ENCODE results near the gene ALG14. TPM values are rescaled to one million over a fixed set of nuclear protein-coding genes. Genes with fewer than 3 reads are reported as not detected.
"Not testable (repeated sequence)": the region's sequence is repeated elsewhere in the genome, so short reads cannot be mapped to it uniquely, and the experiment has no call there.

ALG14 gene
- total RNA-seq, 1 donor from 2014 or later: 1.9 TPM

- no peaks in the 10 kb centered on the region for H3K36me3 Mint-ChIP-seq (ENCODE audit: low read depth)
Observed at GRCh38 chr1:95098196-95098595, 25.4 kb upstream of the ALG14 start.

GRCh38 chr1:95097426-95097825 is 24.7 kb upstream of the ALG14 start:
- no peaks in the 10 kb centered on the region for H3K36me3 Mint-ChIP-seq (ENCODE audit: low read depth)
- H3K27ac Mint-ChIP-seq: no peak overlapping the region
- no peak overlapping the region for H3K4me3 Mint-ChIP-seq
- H3K27me3 Mint-ChIP-seq (ENCODE audit: insufficient read depth): peaks cover 3% of the 10 kb centered on the region
- no peak for DNase-seq (ENCODE audit: low spot score)
- H3K9me3 Mint-ChIP-seq: no peaks in the 10 kb centered on the region
- intact Hi-C loops (cut with micrococcal nuclease): no loop called here
- no peaks in the 10 kb centered on the region for H3K4me1 Mint-ChIP-seq (ENCODE audit: low read depth)

More at GRCh38 chr1:95098196-95098595, 25.4 kb upstream of the ALG14 start:
- intact Hi-C loops (cut with micrococcal nuclease): no loop called here
- DNase-seq (ENCODE audit: low spot score): no peak
- Mint-ChIP-seq H3K27me3 (ENCODE audit: insufficient read depth) (peaks cover 3% of the 10 kb centered on the region), H3K4me3 (no peak overlapping the region), H3K27ac (no peak overlapping the region), H3K9me3 (no peaks in the 10 kb centered on the region), H3K4me1 (ENCODE audit: low read depth) (no peaks in the 10 kb centered on the region)

GRCh38 chr1:95096218-95096841 is 23.6 kb upstream of the ALG14 start:
- Mint-ChIP-seq H3K9me3 (no peaks in the 10 kb centered on the region), H3K27me3 (ENCODE audit: insufficient read depth) (peaks cover 3% of the 10 kb centered on the region), H3K36me3 (ENCODE audit: low read depth) (no peaks in the 10 kb centered on the region), H3K4me3 (no peak overlapping the region), H3K4me1 (ENCODE audit: low read depth) (no peaks in the 10 kb centered on the region), H3K27ac (no peak overlapping the region)
- no peak for DNase-seq (ENCODE audit: low spot score)
- intact Hi-C loops (cut with micrococcal nuclease): no loop called here

GRCh38 chr1:95095833-95096217 is 23.1 kb upstream of the ALG14 start:
- no peaks in the 10 kb centered on the region for H3K4me1 Mint-ChIP-seq (ENCODE audit: low read depth)
- no peak overlapping the region for H3K4me3 Mint-ChIP-seq
- no peak overlapping the region for H3K27ac Mint-ChIP-seq
- H3K36me3 Mint-ChIP-seq (ENCODE audit: low read depth): no peaks in the 10 kb centered on the region
- no peaks in the 10 kb centered on the region for H3K9me3 Mint-ChIP-seq
- H3K27me3 Mint-ChIP-seq (ENCODE audit: insufficient read depth): peaks cover 3% of the 10 kb centered on the region
- DNase-seq (ENCODE audit: low spot score): no peak
- intact Hi-C loops (cut with micrococcal nuclease): no loop called here

GRCh38 chr1:95094923-95095322 is 22.2 kb upstream of the ALG14 start:
- H3K4me1 Mint-ChIP-seq (ENCODE audit: low read depth): no peaks in the 10 kb centered on the region
- no peak overlapping the region for H3K4me3 Mint-ChIP-seq
- peaks cover 3% of the 10 kb centered on the region for H3K27me3 Mint-ChIP-seq (ENCODE audit: insufficient read depth)
- no peaks in the 10 kb centered on the region for H3K9me3 Mint-ChIP-seq
- H3K27ac Mint-ChIP-seq: no peak overlapping the region
- no peaks in the 10 kb centered on the region for H3K36me3 Mint-ChIP-seq (ENCODE audit: low read depth)
- DNase-seq (ENCODE audit: low spot score): no peak
- intact Hi-C loops (cut with micrococcal nuclease): no loop called here

- Mint-ChIP-seq H3K27ac (no peak overlapping the region), H3K4me1 (ENCODE audit: low read depth) (no peaks in the 10 kb centered on the region), H3K9me3 (no peaks in the 10 kb centered on the region), H3K27me3 (ENCODE audit: insufficient read depth) (peaks cover 4% of the 10 kb centered on the region), H3K36me3 (ENCODE audit: low read depth) (no peaks in the 10 kb centered on the region), H3K4me3 (no peak overlapping the region)
- intact Hi-C loops (cut with micrococcal nuclease): no loop called here
- no peak for DNase-seq (ENCODE audit: low spot score)
Observed at GRCh38 chr1:95093296-95093695, 20.5 kb upstream of the ALG14 start.

GRCh38 chr1:95092891-95093290 is 20.1 kb upstream of the ALG14 start:
- H3K9me3 Mint-ChIP-seq; intact Hi-C loops (cut with micrococcal nuclease); DNase-seq (ENCODE audit: low spot score); H3K4me3 Mint-ChIP-seq; H3K27me3 Mint-ChIP-seq (ENCODE audit: insufficient read depth); H3K36me3 Mint-ChIP-seq (ENCODE audit: low read depth); H3K4me1 Mint-ChIP-seq (ENCODE audit: low read depth); H3K27ac Mint-ChIP-seq: not testable (repeated sequence)

- H3K36me3 Mint-ChIP-seq (ENCODE audit: low read depth); intact Hi-C loops (cut with micrococcal nuclease); H3K9me3 Mint-ChIP-seq; H3K27me3 Mint-ChIP-seq (ENCODE audit: insufficient read depth); H3K4me3 Mint-ChIP-seq; H3K27ac Mint-ChIP-seq; DNase-seq (ENCODE audit: low spot score); H3K4me1 Mint-ChIP-seq (ENCODE audit: low read depth): not testable (repeated sequence)
Observed at GRCh38 chr1:95091290-95091689, 18.5 kb upstream of the ALG14 start.

- Mint-ChIP-seq H3K9me3 (no peaks in the 10 kb centered on the region), H3K4me1 (ENCODE audit: low read depth) (no peaks in the 10 kb centered on the region), H3K4me3 (no peak overlapping the region), H3K36me3 (ENCODE audit: low read depth) (no peaks in the 10 kb centered on the region), H3K27ac (no peak overlapping the region), H3K27me3 (ENCODE audit: insufficient read depth) (peaks cover 10% of the 10 kb centered on the region)
- intact Hi-C loops (cut with micrococcal nuclease): no loop called here
- no peak for DNase-seq (ENCODE audit: low spot score)
Observed at GRCh38 chr1:95089650-95090287, 17.0 kb upstream of the ALG14 start.

GRCh38 chr1:95088303-95088702 is 15.6 kb upstream of the ALG14 start:
- no peak for DNase-seq (ENCODE audit: low spot score)
- no peak overlapping the region for H3K4me3 Mint-ChIP-seq
- no peaks in the 10 kb centered on the region for H3K36me3 Mint-ChIP-seq (ENCODE audit: low read depth)
- H3K27ac Mint-ChIP-seq: no peak overlapping the region
- no peaks in the 10 kb centered on the region for H3K9me3 Mint-ChIP-seq
- H3K4me1 Mint-ChIP-seq (ENCODE audit: low read depth): no peaks in the 10 kb centered on the region
- H3K27me3 Mint-ChIP-seq (ENCODE audit: insufficient read depth): peaks cover 13% of the 10 kb centered on the region
- intact Hi-C loops (cut with micrococcal nuclease): loop anchor here (1.0 kb wide), 1 partner anchor 31 kb away; no protein-coding TSS in a partner anchor

GRCh38 chr1:95086949-95087533 is 14.3 kb upstream of the ALG14 start:
- Mint-ChIP-seq H3K4me3 (no peak overlapping the region), H3K4me1 (ENCODE audit: low read depth) (no peaks in the 10 kb centered on the region), H3K27me3 (ENCODE audit: insufficient read depth) (peaks cover 13% of the 10 kb centered on the region), H3K36me3 (ENCODE audit: low read depth) (no peaks in the 10 kb centered on the region), H3K27ac (no peak overlapping the region), H3K9me3 (no peaks in the 10 kb centered on the region)
- DNase-seq (ENCODE audit: low spot score): no peak
- intact Hi-C loops (cut with micrococcal nuclease): no loop called here

- intact Hi-C loops (cut with micrococcal nuclease): no loop called here
- no peak for DNase-seq (ENCODE audit: low spot score)
- Mint-ChIP-seq H3K9me3 (no peaks in the 10 kb centered on the region), H3K27me3 (ENCODE audit: insufficient read depth) (peaks cover 16% of the 10 kb centered on the region), H3K36me3 (ENCODE audit: low read depth) (no peaks in the 10 kb centered on the region), H3K4me3 (no peak overlapping the region), H3K27ac (no peak overlapping the region), H3K4me1 (ENCODE audit: low read depth) (no peaks in the 10 kb centered on the region)
Observed at GRCh38 chr1:95085376-95085775, 12.6 kb upstream of the ALG14 start.

- no peak for DNase-seq (ENCODE audit: low spot score)
- H3K36me3 Mint-ChIP-seq (ENCODE audit: low read depth): no peaks in the 10 kb centered on the region
- H3K27me3 Mint-ChIP-seq (ENCODE audit: insufficient read depth): peaks cover 16% of the 10 kb centered on the region
- H3K4me3 Mint-ChIP-seq: no peak overlapping the region
- intact Hi-C loops (cut with micrococcal nuclease): no loop called here
- no peak overlapping the region for H3K27ac Mint-ChIP-seq
- no peaks in the 10 kb centered on the region for H3K4me1 Mint-ChIP-seq (ENCODE audit: low read depth)
- H3K9me3 Mint-ChIP-seq: no peaks in the 10 kb centered on the region
Observed at GRCh38 chr1:95084317-95085176, 11.8 kb upstream of the ALG14 start.
